Stomach (tissue), 4 donors: Measurements from ENCODE around the gene PPP2R3C.

Source experiments
- EP300 ChIP-seq: sonication (generic); formaldehyde crosslinking; IDR thresholded peaks from one replicate; pipeline ENCODE4 v1.6.1; 2017; ENCODE audit warnings: antibody characterized with exemption
- POLR2A ChIP-seq, 4 donors: fragments of 450-650 bp; IDR thresholded peaks; one replicate each; pipeline ENCODE4 v1.6.1; 2016; ENCODE audit warnings: antibody characterized with exemption in 4 of 4, control low read depth in 2 of 4, mild to moderate bottlenecking in 1 of 4, moderate library complexity in 1 of 4
- TF ChIP-seq, protein P1 (sequence below), 7 experiments: fragments of 450-650 bp in 4 of 7; fragments of 200-600 bp in 3 of 7; sonication (generic) in 3 of 7; IDR thresholded peaks; one replicate each; pipeline ENCODE4 v1.5.1; 2016 to 2019; ENCODE audit warnings: antibody characterized with exemption in 7 of 7, control low read depth in 2 of 7, mild to moderate bottlenecking in 1 of 7

DNA sequence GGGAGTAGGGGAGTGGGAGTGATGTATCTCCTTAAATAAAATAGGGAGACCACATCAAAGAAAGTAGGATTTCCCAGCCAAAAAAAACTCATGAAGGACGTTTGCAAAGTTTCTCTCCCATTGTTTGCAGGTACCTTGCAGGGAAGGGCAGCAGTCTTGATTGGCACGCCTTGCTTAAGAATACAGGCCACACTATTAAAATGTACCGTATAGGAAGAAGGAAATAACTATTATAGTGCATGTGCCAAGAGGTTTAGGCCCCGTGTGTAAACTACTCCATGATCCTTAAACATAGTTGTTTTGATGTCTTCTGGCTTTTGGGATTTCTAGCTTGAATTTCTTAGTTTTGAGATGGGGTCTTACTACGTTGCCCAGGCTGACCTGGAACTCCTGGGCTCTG lies 43.1 kb upstream of the PPP2R3C start:
- TF ChIP-seq, protein P1, sequence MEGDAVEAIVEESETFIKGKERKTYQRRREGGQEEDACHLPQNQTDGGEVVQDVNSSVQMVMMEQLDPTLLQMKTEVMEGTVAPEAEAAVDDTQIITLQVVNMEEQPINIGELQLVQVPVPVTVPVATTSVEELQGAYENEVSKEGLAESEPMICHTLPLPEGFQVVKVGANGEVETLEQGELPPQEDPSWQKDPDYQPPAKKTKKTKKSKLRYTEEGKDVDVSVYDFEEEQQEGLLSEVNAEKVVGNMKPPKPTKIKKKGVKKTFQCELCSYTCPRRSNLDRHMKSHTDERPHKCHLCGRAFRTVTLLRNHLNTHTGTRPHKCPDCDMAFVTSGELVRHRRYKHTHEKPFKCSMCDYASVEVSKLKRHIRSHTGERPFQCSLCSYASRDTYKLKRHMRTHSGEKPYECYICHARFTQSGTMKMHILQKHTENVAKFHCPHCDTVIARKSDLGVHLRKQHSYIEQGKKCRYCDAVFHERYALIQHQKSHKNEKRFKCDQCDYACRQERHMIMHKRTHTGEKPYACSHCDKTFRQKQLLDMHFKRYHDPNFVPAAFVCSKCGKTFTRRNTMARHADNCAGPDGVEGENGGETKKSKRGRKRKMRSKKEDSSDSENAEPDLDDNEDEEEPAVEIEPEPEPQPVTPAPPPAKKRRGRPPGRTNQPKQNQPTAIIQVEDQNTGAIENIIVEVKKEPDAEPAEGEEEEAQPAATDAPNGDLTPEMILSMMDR (IDR thresholded peaks at IDR 0.05) = no peak
- no peak for TF ChIP-seq POLR2A (IDR thresholded peaks at IDR 0.05)
- no peak for TF ChIP-seq EP300
